Thoracic aorta (tissue), 2 donors: ENCODE results near the gene BDNF. TPM values are rescaled to one million over a fixed set of nuclear protein-coding genes. Genes with fewer than 3 reads are reported as not detected.

Experiments
- ATAC-seq: fragments of 150-250 bp; one replicate; pipeline ENCODE4 v1.8.0; 2017; ENCODE audit warnings: low read depth; ENCODE audit not compliant: insufficient number of reproducible peaks, low FRiP score
- DNase-seq: peaks from one replicate; pipeline ENCODE4 v3.0.0-alpha.2; 2020; ENCODE audit warnings: low spot score
- H3K27ac ChIP-seq, 2 donors: fragments of 200-600 bp; sonication (generic); 1 replicate in 1 of 2; 2 replicates in 1 of 2; pipeline ENCODE4 v1.5.1; 2016; ENCODE audit warnings: mild to moderate bottlenecking in 2 of 2, moderate library complexity in 2 of 2
- H3K27me3 ChIP-seq: fragments of 200-600 bp; sonication (generic); replicated peaks from 2 replicates; pipeline ENCODE4 v1.6.0; 2016; ENCODE audit warnings: mild to moderate bottlenecking; ENCODE audit not compliant: insufficient read depth
- H3K36me3 ChIP-seq: fragments of 200-600 bp; sonication (generic); one replicate; pipeline ENCODE4 v1.5.1; 2016
- H3K4me1 ChIP-seq, 2 donors: fragments of 200-600 bp; sonication (generic); 1 replicate in 1 of 2; 2 replicates in 1 of 2; pipeline versions ENCODE4 v1.5.1 to v1.6.0; 2016; ENCODE audit warnings: low read depth in 2 of 2, mild to moderate bottlenecking in 1 of 2; ENCODE audit not compliant: control insufficient read depth in 1 of 2
- H3K4me3 ChIP-seq: fragments of 200-600 bp; sonication (generic); 2 replicates; pipeline ENCODE4 v1.5.1; 2016; ENCODE audit warnings: mild to moderate bottlenecking
- H3K9me3 ChIP-seq: fragments of 200-600 bp; sonication (generic); 2 replicates; pipeline ENCODE4 v1.5.1; 2016
- CTCF ChIP-seq: fragments of 200-600 bp; sonication (generic); IDR thresholded peaks from one replicate; pipeline ENCODE4 v1.5.1; 2019; ENCODE audit warnings: antibody characterized with exemption
- total RNA-seq, 2 donors: library from RNA; depleted of rRNA; stranded (reverse); fragments of >200 nt; gene quantifications; one replicate each; pipeline versions ENCODE4 v1.1.0 to v1.2.3, GENCODE V29; 2016

The BDNF gene
- total RNA-seq, 2 donors from 2014 or later, result 0.42 to 4.7 TPM

- Histone ChIP-seq H3K27me3 (no peaks in the 10 kb centered on the region), H3K9me3 (no peaks in the 10 kb centered on the region), H3K4me3 (no peak overlapping the region), H3K27ac (no peak overlapping the region), H3K36me3 (no peaks in the 10 kb centered on the region), H3K4me1 (no peaks in the 10 kb centered on the region)
- ATAC-seq (no peak), DNase-seq (no peak)
- no peak for TF ChIP-seq CTCF
Measured at GRCh38 chr11:27618281-27618915, 81.9 kb downstream of the BDNF start.

- no peaks in the 10 kb centered on the region for H3K27me3 ChIP-seq
- H3K4me3 ChIP-seq, result no peak overlapping the region
- no peak for DNase-seq
- no peaks in the 10 kb centered on the region for H3K9me3 ChIP-seq
- H3K36me3 ChIP-seq, result no peaks in the 10 kb centered on the region
- no peaks in the 10 kb centered on the region for H3K4me1 ChIP-seq
- no peak overlapping the region for H3K27ac ChIP-seq
- no peak for TF ChIP-seq CTCF
- ATAC-seq, result no peak
Measured at GRCh38 chr11:27616711-27617110, 83.5 kb downstream of the BDNF start.

GRCh38 chr11:27615833-27616232, 84.4 kb downstream of the BDNF start:
- H3K27ac ChIP-seq, result no peak overlapping the region
- H3K4me3 ChIP-seq, result no peak overlapping the region
- no peaks in the 10 kb centered on the region for H3K9me3 ChIP-seq
- no peaks in the 10 kb centered on the region for H3K36me3 ChIP-seq
- no peaks in the 10 kb centered on the region for H3K27me3 ChIP-seq
- no peak for TF ChIP-seq CTCF
- ATAC-seq, result no peak
- no peaks in the 10 kb centered on the region for H3K4me1 ChIP-seq
- no peak for DNase-seq

GRCh38 chr11:27614092-27614491, 86.2 kb downstream of the BDNF start:
- TF ChIP-seq CTCF, result no peak
- Histone ChIP-seq H3K4me1 (no peaks in the 10 kb centered on the region), H3K36me3 (no peaks in the 10 kb centered on the region), H3K27ac (no peak overlapping the region), H3K9me3 (no peaks in the 10 kb centered on the region), H3K4me3 (no peak overlapping the region), H3K27me3 (no peaks in the 10 kb centered on the region)
- no peak for ATAC-seq
- no peak for DNase-seq

GRCh38 chr11:27612932-27613880, 87.0 kb downstream of the BDNF start:
- DNase-seq (no peak), ATAC-seq (no peak)
- no peaks in the 10 kb centered on the region for H3K27me3 ChIP-seq
- no peaks in the 10 kb centered on the region for H3K4me1 ChIP-seq
- H3K36me3 ChIP-seq, result no peaks in the 10 kb centered on the region
- TF ChIP-seq CTCF, result no peak
- no peak overlapping the region for H3K27ac ChIP-seq
- no peak overlapping the region for H3K4me3 ChIP-seq
- no peaks in the 10 kb centered on the region for H3K9me3 ChIP-seq
